CD4-positive, CD25-positive, alpha-beta regulatory T cell (primary cell): ENCODE results near the gene FRY. TPM values are rescaled to one million over a fixed set of nuclear protein-coding genes. Genes with fewer than 3 reads are reported as not detected.

Experiments
- ATAC-seq, 2 donors: fragments of 150-1000 bp; cut with Tn5 transposase; one replicate each; pipeline ENCODE4 v1.10.0; 2021; ENCODE audit warnings: low read depth in 2 of 2, moderate number of reproducible peaks in 2 of 2, moderate library complexity in 1 of 2
- DNase-seq, 3 donors: peaks; one replicate each; pipeline versions ENCODE4 v3.0.0 to v3.0.0-alpha.2; 2012 to 2022; ENCODE audit warnings: mixed read lengths in 1 of 3
- H3K27ac ChIP-seq: one replicate; pipeline ENCODE4 v1.7.0; 2013; ENCODE audit warnings: mild to moderate bottlenecking, low read length; ENCODE audit not compliant: insufficient read depth, poor library complexity, severe bottlenecking
- H3K27me3 ChIP-seq: one replicate; pipeline ENCODE4 v1.7.0; 2013; ENCODE audit warnings: low read length; ENCODE audit not compliant: control insufficient read depth, insufficient read depth
- H3K36me3 ChIP-seq: one replicate; pipeline ENCODE4 v1.7.0; 2013; ENCODE audit warnings: mild to moderate bottlenecking, low read length, moderate library complexity; ENCODE audit not compliant: control insufficient read depth, insufficient read depth
- H3K4me1 ChIP-seq: 2 replicates; pipeline ENCODE4 v1.7.0; 2013; ENCODE audit warnings: mild to moderate bottlenecking, low read length; ENCODE audit not compliant: insufficient read depth, control insufficient read depth, poor library complexity, severe bottlenecking
- H3K4me3 ChIP-seq: one replicate; pipeline ENCODE4 v1.7.0; 2013; ENCODE audit warnings: low read depth, mild to moderate bottlenecking, low read length, moderate library complexity
- H3K9me3 ChIP-seq, 2 experiments: 1 replicate in 1 of 2; 2 replicates in 1 of 2; pipeline ENCODE4 v1.7.0; 2013; ENCODE audit warnings: low read length in 2 of 2, mild to moderate bottlenecking in 1 of 2, moderate library complexity in 1 of 2; ENCODE audit not compliant: control insufficient read depth in 2 of 2
- H3K27ac Mint-ChIP-seq, 3 donors: one replicate each; pipeline ENCODE4 v1.8.0; 2020 to 2022; ENCODE audit warnings: mild to moderate bottlenecking in 3 of 3, mixed read lengths in 3 of 3, moderate library complexity in 2 of 3
- H3K27me3 Mint-ChIP-seq: one replicate; pipeline ENCODE4 v1.8.0; 2022; ENCODE audit warnings: mild to moderate bottlenecking, mixed read lengths
- H3K36me3 Mint-ChIP-seq: one replicate; pipeline ENCODE4 v1.8.0; 2020; ENCODE audit warnings: mixed read lengths
- H3K4me1 Mint-ChIP-seq, 4 donors: one replicate each; pipeline ENCODE4 v1.8.0; 2020 to 2022; ENCODE audit warnings: mixed read lengths in 4 of 4, mild to moderate bottlenecking in 1 of 4
- H3K4me3 Mint-ChIP-seq, 4 donors: one replicate each; pipeline ENCODE4 v1.8.0; 2020 to 2022; ENCODE audit warnings: mild to moderate bottlenecking in 4 of 4, mixed read lengths in 4 of 4, moderate library complexity in 3 of 4
- H3K9me3 Mint-ChIP-seq, 7 donors: one replicate each; pipeline ENCODE4 v1.8.0; 2020 to 2022; ENCODE audit warnings: mixed read lengths in 7 of 7, mild to moderate bottlenecking in 3 of 7, moderate library complexity in 2 of 7
- polyA plus RNA-seq, 4 donors: library from polyadenylated mRNA; unstranded; fragments of 300-500 nt; fragmentation: Illumina TruSeq; gene quantifications; one replicate each; pipeline ENCODE4 v1.2.3, GENCODE V29; 2021
- total RNA-seq: library from RNA; stranded (reverse); gene quantifications from one replicate; pipeline ENCODE4 v1.2.3, GENCODE V29; 2022

The FRY gene
- total and polyA plus RNA-seq, 5 donors from 2014 or later: 0.96 to 12.8 (median 1.0) TPM

DNA sequence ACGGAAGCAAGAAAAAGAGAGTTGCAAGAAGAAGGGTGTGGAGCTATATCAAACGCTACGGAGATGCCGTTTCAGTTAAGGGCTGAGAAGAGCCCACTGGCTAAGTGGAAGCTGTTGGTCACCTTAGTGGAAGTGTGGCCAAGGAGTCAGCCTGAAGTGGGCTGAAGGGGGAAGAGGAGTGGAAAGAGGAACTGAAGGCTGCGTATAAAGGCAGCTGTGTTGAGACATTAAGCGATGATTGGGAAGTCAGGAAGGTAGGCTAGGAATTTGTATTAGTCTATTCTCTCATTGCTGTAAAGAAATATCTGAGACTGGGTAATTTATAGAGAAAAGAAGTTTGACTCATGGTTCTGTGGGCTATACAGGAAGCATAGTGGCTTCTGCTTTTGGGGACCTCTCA, 14.1 kb upstream of the FRY start:
- Histone ChIP-seq H3K4me3 (no peak overlapping the region), H3K36me3 (no peaks in the 10 kb centered on the region), H3K9me3 (no peaks in the 10 kb centered on the region), H3K27ac (no peak overlapping the region), H3K4me1 (no peaks in the 10 kb centered on the region), H3K27me3 (peaks cover 1% of the 10 kb centered on the region)
- Mint-ChIP-seq H3K4me3 (no peak overlapping the region), H3K4me1 (no peaks in the 10 kb centered on the region), H3K36me3 (no peaks in the 10 kb centered on the region), H3K9me3 (no peaks in the 10 kb centered on the region), H3K27me3 (no peaks in the 10 kb centered on the region), H3K27ac (no peak overlapping the region)
- ATAC-seq (no peak), DNase-seq (no peak)

DNA sequence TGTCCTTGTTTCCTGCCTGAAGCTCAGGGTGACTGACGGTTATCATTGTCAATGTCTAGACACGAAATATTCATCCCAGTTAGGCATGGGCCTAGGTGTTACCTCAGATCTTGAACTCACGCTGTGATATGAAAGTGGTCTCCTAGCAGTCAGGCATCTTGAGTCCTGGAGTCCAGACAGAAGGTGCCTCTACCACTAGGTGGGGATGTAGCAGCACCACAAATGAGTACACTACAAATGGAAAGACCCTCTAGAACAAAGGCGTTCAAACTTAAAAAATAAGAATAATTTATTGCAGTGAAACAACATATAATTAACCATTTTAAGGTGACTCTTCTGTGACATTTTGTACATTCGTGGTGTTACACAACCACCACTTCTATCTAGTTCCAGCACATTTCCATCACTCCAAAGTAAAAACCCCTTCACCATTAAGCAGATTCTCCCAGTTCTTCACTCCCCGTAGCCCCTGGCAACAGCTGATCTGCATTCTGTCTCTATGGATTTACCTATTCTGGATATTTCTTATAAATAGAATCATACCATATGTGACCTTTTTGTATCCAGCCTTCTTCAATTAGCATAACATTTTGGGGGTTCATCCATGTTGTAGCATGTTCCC, 11.9 kb upstream of the FRY start:
- ATAC-seq (no peak), DNase-seq (peak in 1 of 3 donors; percentile 34)
- Mint-ChIP-seq H3K4me1 (no peaks in the 10 kb centered on the region), H3K27me3 (no peaks in the 10 kb centered on the region), H3K36me3 (no peaks in the 10 kb centered on the region), H3K4me3 (no peak overlapping the region), H3K9me3 (no peaks in the 10 kb centered on the region), H3K27ac (no peak overlapping the region)
- Histone ChIP-seq H3K9me3 (no peaks in the 10 kb centered on the region), H3K4me1 (no peaks in the 10 kb centered on the region), H3K27me3 (peaks cover 1% of the 10 kb centered on the region), H3K36me3 (no peaks in the 10 kb centered on the region), H3K4me3 (no peak overlapping the region), H3K27ac (no peak overlapping the region)

DNA sequence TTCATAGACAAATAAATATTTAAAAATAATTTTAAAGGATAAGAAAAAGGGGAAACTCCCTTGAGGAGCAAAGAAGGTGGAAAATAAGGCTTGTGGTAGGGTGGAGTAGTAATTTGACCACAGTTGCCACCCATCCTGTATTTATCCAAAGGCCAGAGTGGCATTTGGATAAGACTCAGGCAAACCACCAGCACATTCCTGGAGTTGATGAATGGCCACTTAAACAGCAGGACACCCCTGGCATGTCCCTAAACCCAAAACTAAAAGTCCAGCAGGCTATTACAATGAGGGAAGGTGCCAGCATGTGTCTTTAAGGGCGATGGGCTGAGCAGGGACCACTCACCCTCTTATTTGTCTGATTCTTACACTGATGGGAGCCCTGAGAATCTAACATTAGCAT, 9.8 kb upstream of the FRY start:
- no peaks in the 10 kb centered on the region for H3K4me1 Mint-ChIP-seq
- DNase-seq: no peak
- no peak overlapping the region for H3K4me3 Mint-ChIP-seq
- Histone ChIP-seq H3K27ac (no peak overlapping the region), H3K4me3 (no peak overlapping the region), H3K9me3 (no peaks in the 10 kb centered on the region), H3K4me1 (no peaks in the 10 kb centered on the region), H3K36me3 (no peaks in the 10 kb centered on the region), H3K27me3 (peaks cover 5% of the 10 kb centered on the region)
- ATAC-seq: no peak
- no peak overlapping the region for H3K27ac Mint-ChIP-seq
- H3K36me3 Mint-ChIP-seq: no peaks in the 10 kb centered on the region
- H3K27me3 Mint-ChIP-seq: peaks cover 4% of the 10 kb centered on the region
- no peaks in the 10 kb centered on the region for H3K9me3 Mint-ChIP-seq

GRCh38 chr13:32022311-32022710, 9.3 kb upstream of the FRY start:
- no peaks in the 10 kb centered on the region for H3K4me1 Mint-ChIP-seq
- H3K36me3 Mint-ChIP-seq: no peaks in the 10 kb centered on the region
- H3K27me3 Mint-ChIP-seq: peaks cover 4% of the 10 kb centered on the region
- no peaks in the 10 kb centered on the region for H3K9me3 Mint-ChIP-seq
- no peaks in the 10 kb centered on the region for H3K4me1 ChIP-seq
- no peak overlapping the region for H3K4me3 ChIP-seq
- ATAC-seq (no peak), DNase-seq (no peak)
- no peak overlapping the region for H3K27ac ChIP-seq
- peaks cover 4% of the 10 kb centered on the region for H3K27me3 ChIP-seq
- no peaks in the 10 kb centered on the region for H3K36me3 ChIP-seq
- H3K4me3 Mint-ChIP-seq: no peak overlapping the region
- no peaks in the 10 kb centered on the region for H3K9me3 ChIP-seq
- H3K27ac Mint-ChIP-seq: no peak overlapping the region

GRCh38 chr13:32023096-32023495, 8.5 kb upstream of the FRY start:
- Mint-ChIP-seq H3K27ac (no peak overlapping the region), H3K4me1 (no peaks in the 10 kb centered on the region), H3K4me3 (no peak overlapping the region), H3K36me3 (no peaks in the 10 kb centered on the region), H3K27me3 (peaks cover 4% of the 10 kb centered on the region), H3K9me3 (no peaks in the 10 kb centered on the region)
- no peak for ATAC-seq
- Histone ChIP-seq H3K4me1 (no peaks in the 10 kb centered on the region), H3K27me3 (peaks cover 3% of the 10 kb centered on the region), H3K27ac (no peak overlapping the region), H3K4me3 (no peak overlapping the region), H3K36me3 (no peaks in the 10 kb centered on the region), H3K9me3 (no peaks in the 10 kb centered on the region)
- DNase-seq: no peak

DNA sequence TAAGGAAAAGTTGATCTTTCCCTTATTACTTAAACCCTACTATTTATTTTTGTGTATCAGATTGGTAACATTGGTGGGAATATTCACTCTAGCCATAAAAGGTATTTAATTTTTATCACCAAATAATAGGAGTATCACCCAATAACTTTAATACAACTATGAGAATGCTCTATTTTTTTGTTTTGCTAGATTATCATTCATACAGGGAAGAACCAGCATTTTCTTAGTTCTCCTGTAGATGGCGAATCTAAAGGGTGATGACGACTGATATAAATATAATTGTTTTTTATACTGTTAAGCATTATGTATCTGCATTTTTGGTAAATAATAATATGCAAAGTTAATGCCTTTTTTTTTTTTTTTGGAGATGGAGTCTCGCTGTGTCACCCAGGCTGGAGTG, 7.9 kb upstream of the FRY start:
- Mint-ChIP-seq H3K4me3 (no peak overlapping the region), H3K9me3 (no peaks in the 10 kb centered on the region), H3K4me1 (peaks cover 0 to 2% (median 0%) of the 10 kb centered on the region in 4 donors), H3K36me3 (no peaks in the 10 kb centered on the region), H3K27ac (no peak overlapping the region), H3K27me3 (peaks cover 8% of the 10 kb centered on the region)
- H3K9me3 ChIP-seq: no peaks in the 10 kb centered on the region
- DNase-seq (no peak), ATAC-seq (no peak)
- H3K4me1 ChIP-seq: no peaks in the 10 kb centered on the region
- no peak overlapping the region for H3K4me3 ChIP-seq
- no peaks in the 10 kb centered on the region for H3K36me3 ChIP-seq
- peaks cover 3% of the 10 kb centered on the region for H3K27me3 ChIP-seq
- H3K27ac ChIP-seq: no peak overlapping the region

GRCh38 chr13:32024750-32025149, 6.8 kb upstream of the FRY start:
- no peak overlapping the region for H3K4me3 Mint-ChIP-seq
- H3K27ac ChIP-seq: no peak overlapping the region
- H3K27me3 Mint-ChIP-seq: peaks cover 11% of the 10 kb centered on the region

GRCh38 chr13:32025730-32026129, 5.8 kb upstream of the FRY start:
- H3K4me3 ChIP-seq: no peak overlapping the region
- DNase-seq (no peak), ATAC-seq (no peak)
- H3K27me3 Mint-ChIP-seq: peaks cover 16% of the 10 kb centered on the region
- H3K9me3 ChIP-seq: no peaks in the 10 kb centered on the region
- H3K9me3 Mint-ChIP-seq: no peaks in the 10 kb centered on the region
- no peak overlapping the region for H3K27ac Mint-ChIP-seq
- peaks cover 0 to 6% (median 4%) of the 10 kb centered on the region in 4 donors for H3K4me1 Mint-ChIP-seq
- no peak overlapping the region for H3K27ac ChIP-seq
- H3K4me3 Mint-ChIP-seq: no peak overlapping the region
- H3K27me3 ChIP-seq: peaks cover 8% of the 10 kb centered on the region
- no peaks in the 10 kb centered on the region for H3K36me3 Mint-ChIP-seq
- no peaks in the 10 kb centered on the region for H3K36me3 ChIP-seq
- H3K4me1 ChIP-seq: no peaks in the 10 kb centered on the region

More at GRCh38 chr13:32024750-32025149, 6.8 kb upstream of the FRY start:
- no peaks in the 10 kb centered on the region for H3K36me3 Mint-ChIP-seq
- Histone ChIP-seq H3K36me3 (no peaks in the 10 kb centered on the region), H3K4me3 (no peak overlapping the region), H3K4me1 (no peaks in the 10 kb centered on the region), H3K9me3 (no peaks in the 10 kb centered on the region), H3K27me3 (peaks cover 5% of the 10 kb centered on the region)
- ATAC-seq (no peak), DNase-seq (no peak)
- peaks cover 0 to 2% (median 0%) of the 10 kb centered on the region in 4 donors for H3K4me1 Mint-ChIP-seq
- H3K9me3 Mint-ChIP-seq: no peaks in the 10 kb centered on the region
- H3K27ac Mint-ChIP-seq: no peak overlapping the region
